ENCODE measurements around the gene PRICKLE3. TPM values are rescaled to one million over a fixed set of nuclear protein-coding genes. Genes with fewer than 3 reads are reported as not detected.
"Not testable (repeated sequence)": the region's sequence is repeated elsewhere in the genome, so short reads cannot be mapped to it uniquely, and the experiment has no call there.

Gene PRICKLE3
- total and polyA plus RNA-seq, 4 experiments from 2014 or later = 0.73 to 12.3 (median 8.3) TPM

DNA sequence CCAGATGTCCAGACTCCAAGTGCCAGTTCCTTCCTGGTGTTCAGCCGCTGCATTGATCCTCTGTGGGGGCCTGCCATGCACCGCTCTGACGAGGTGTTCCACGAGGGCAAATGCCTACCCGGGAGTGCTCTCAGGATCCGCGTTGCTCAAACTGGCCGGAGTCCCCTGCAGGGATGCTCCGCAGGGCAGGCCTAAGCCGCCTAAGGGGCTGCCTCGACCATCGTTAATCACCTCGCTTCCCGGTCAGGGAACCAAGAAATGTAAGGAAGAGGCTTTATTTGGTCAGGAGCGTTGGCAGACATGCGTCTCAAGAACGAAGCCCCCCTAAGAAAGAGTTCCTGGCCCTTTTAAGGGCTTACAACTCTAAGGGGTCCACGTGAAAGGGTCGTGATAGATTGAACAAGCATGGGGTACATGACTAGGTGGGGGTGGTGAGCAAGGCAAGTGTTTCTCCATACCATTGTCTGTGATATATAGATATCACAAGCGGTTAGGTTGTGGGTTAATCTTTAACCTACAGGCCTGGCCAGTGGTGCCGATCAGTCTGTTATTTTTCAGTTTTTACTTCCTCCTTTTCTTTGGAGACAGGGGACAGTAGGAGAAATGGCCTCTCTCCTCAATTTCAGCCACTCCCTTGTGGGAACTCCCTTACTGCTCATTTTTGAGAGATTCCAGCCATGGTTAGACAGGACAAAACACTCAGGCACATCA is 37.6 kb downstream of the PRICKLE3 start:
- CTCF ChIA-PET (ENCODE audit: partially characterized antibody); H3K36me3 ChIP-seq (ENCODE audit: insufficient read depth, low read length); H3K27me3 ChIP-seq (ENCODE audit: insufficient read depth, low read length); H3K27ac ChIP-seq (ENCODE audit: low read depth, low read length); POLR2A ChIA-PET (ENCODE audit: partially characterized antibody); intact Hi-C loops (cut with micrococcal nuclease); H3K4me3 ChIP-seq (ENCODE audit: low read length in 2 of 2); H3K4me1 Mint-ChIP-seq; H3K4me3 Mint-ChIP-seq; H3K36me3 Mint-ChIP-seq; DNase-seq; H3K9me3 ChIP-seq (ENCODE audit: control insufficient read depth in 1 of 2, low read length in 2 of 2); H3K27ac Mint-ChIP-seq; H3K4me1 ChIP-seq (ENCODE audit: insufficient read depth, low read length); H3K9me3 Mint-ChIP-seq; H3K27me3 Mint-ChIP-seq: not testable (repeated sequence)

DNA sequence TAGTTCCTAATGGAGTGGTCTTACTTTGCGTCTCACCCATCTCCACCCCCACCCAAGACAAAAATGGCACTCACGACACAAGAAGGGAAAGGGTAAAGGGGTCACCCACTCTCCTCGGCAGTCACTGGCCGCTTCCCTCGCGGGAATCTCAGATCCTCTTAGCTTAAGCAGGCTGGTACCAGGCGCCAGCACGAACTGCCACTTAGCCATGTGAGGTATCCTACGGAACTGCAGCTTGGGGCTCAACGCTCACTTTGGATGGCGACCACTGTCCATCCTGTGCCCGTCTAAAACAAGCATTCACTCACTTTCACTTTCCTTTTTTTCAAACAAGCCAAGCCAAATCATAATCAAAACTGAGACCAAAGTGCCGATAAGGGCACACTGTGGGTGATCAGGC is 38.2 kb downstream of the PRICKLE3 start:
- no peaks in the 10 kb centered on the region for H3K36me3 Mint-ChIP-seq
- H3K9me3 Mint-ChIP-seq = no peaks in the 10 kb centered on the region
- H3K27me3 Mint-ChIP-seq = no peaks in the 10 kb centered on the region
- no peaks in the 10 kb centered on the region for H3K27me3 ChIP-seq (ENCODE audit: insufficient read depth, low read length)
- POLR2A ChIA-PET (ENCODE audit: partially characterized antibody) = no interaction called here
- no peak for DNase-seq
- no peak overlapping the region for H3K27ac ChIP-seq (ENCODE audit: low read depth, low read length)
- H3K4me1 ChIP-seq (ENCODE audit: insufficient read depth, low read length) = no peaks in the 10 kb centered on the region
- H3K4me3 Mint-ChIP-seq = no peak overlapping the region
- H3K36me3 ChIP-seq (ENCODE audit: insufficient read depth, low read length) = no peaks in the 10 kb centered on the region
- CTCF ChIA-PET (ENCODE audit: partially characterized antibody) = no interaction called here
- no peaks in the 10 kb centered on the region for H3K4me1 Mint-ChIP-seq
- no peak overlapping the region for H3K27ac Mint-ChIP-seq
- intact Hi-C loops (cut with micrococcal nuclease) = no loop called here
- H3K4me3 ChIP-seq (ENCODE audit: low read length in 2 of 2) = no peak overlapping the region
- no peaks in the 10 kb centered on the region for H3K9me3 ChIP-seq (ENCODE audit: control insufficient read depth in 1 of 2, low read length in 2 of 2)

DNA sequence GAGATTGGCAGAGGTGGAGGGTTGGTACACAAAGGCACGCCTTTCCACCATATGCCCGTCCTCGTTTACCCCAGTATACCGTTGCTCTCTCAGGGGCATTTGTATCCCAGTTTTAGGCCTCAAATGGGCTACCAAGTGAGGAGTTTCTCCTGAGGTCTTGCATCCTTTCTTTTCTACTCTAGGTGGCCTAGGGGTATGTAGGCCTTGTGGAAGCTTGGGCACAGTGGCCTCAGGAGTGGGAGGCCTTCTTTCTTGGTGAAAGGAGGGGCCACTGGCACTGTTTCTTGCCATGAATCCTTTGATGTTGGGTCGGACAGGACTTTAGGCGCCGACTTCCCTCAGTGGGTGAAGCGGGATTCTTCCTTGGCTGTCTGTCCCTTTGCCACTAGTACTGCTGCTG is 38.9 kb downstream of the PRICKLE3 start:
- Histone ChIP-seq H3K4me1 (ENCODE audit: insufficient read depth, low read length) (no peaks in the 10 kb centered on the region), H3K9me3 (ENCODE audit: control insufficient read depth in 1 of 2, low read length in 2 of 2) (no peaks in the 10 kb centered on the region), H3K4me3 (ENCODE audit: low read length in 2 of 2) (no peak overlapping the region), H3K27me3 (ENCODE audit: insufficient read depth, low read length) (no peaks in the 10 kb centered on the region), H3K27ac (ENCODE audit: low read depth, low read length) (no peak overlapping the region), H3K36me3 (ENCODE audit: insufficient read depth, low read length) (no peaks in the 10 kb centered on the region)
- no peak overlapping the region for H3K27ac Mint-ChIP-seq
- H3K36me3 Mint-ChIP-seq = no peaks in the 10 kb centered on the region
- ChIA-PET CTCF (ENCODE audit: partially characterized antibody) (no interaction called here), POLR2A (ENCODE audit: partially characterized antibody) (no interaction called here)
- H3K4me3 Mint-ChIP-seq = no peak overlapping the region
- H3K9me3 Mint-ChIP-seq = peaks cover 0 to 5% (median 0%) of the 10 kb centered on the region in 8 donors
- no peaks in the 10 kb centered on the region for H3K27me3 Mint-ChIP-seq
- intact Hi-C loops (cut with micrococcal nuclease) = no loop called here
- no peaks in the 10 kb centered on the region for H3K4me1 Mint-ChIP-seq
- DNase-seq = no peak

DNA sequence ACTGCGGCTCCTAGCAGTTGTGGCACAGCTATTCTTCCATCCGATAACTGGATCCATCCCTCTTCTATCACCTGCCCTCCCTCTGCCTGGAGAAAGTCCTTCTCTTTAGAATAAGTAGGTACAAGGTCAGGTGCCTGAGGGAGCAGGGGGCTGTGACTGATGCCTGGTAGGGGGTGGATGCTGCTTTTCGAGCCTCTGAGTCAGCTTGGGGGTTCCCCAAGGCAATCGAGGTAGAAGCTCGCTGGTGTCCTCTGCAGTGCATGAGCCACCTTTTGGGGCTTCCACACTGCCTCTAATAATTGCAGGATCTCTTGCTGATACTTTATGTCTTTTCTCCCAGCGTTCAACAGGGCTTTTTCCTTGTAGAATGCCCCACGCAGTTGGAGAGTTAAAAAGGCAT is 43.0 kb downstream of the PRICKLE3 start:
- H3K9me3 ChIP-seq (ENCODE audit: control insufficient read depth in 1 of 2, low read length in 2 of 2); H3K36me3 ChIP-seq (ENCODE audit: insufficient read depth, low read length); H3K27ac ChIP-seq (ENCODE audit: low read depth, low read length); H3K27ac Mint-ChIP-seq; H3K4me3 ChIP-seq (ENCODE audit: low read length in 2 of 2); intact Hi-C loops (cut with micrococcal nuclease); H3K4me1 ChIP-seq (ENCODE audit: insufficient read depth, low read length); DNase-seq; H3K27me3 Mint-ChIP-seq; H3K4me1 Mint-ChIP-seq; H3K4me3 Mint-ChIP-seq; H3K27me3 ChIP-seq (ENCODE audit: insufficient read depth, low read length): not testable (repeated sequence)
- CTCF ChIA-PET (ENCODE audit: partially characterized antibody) = interaction anchor here (1.0 to 1.5 kb wide), 2 partner anchors 9 to 49 kb away, joined by 3 to 5 read pairs; no protein-coding TSS in a partner anchor
- Mint-ChIP-seq H3K36me3 (peaks cover 2 to 12% of the 10 kb centered on the region in 2 donors), H3K9me3 (peaks cover 0 to 33% (median 25%) of the 10 kb centered on the region in 8 donors)
- POLR2A ChIA-PET (ENCODE audit: partially characterized antibody) = interaction anchor here (1.1 to 1.2 kb wide), 2 partner anchors 12 to 13 kb away, joined by 3 read pairs; no protein-coding TSS in a partner anchor

DNA sequence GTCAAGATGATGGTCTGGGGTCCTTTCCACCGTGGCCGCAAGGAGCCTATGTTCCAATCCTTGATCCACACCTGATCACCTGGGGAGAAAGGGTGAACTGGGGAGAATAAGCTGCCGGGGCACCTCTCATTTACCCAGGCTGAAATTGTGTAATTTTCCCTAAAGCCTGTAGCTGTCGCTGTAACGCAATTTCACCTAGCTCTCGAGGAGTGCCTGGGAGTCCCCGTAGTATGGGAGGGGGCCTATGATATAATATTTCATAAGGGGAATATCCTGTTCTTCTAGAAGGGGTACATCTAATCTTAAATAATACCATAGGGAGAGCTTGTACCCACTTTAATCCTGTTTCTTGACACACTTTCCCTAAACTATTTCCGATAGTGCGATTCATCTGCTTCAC is 43.9 kb downstream of the PRICKLE3 start:
- intact Hi-C loops (cut with micrococcal nuclease); DNase-seq; H3K4me1 Mint-ChIP-seq; H3K36me3 ChIP-seq (ENCODE audit: insufficient read depth, low read length); H3K27me3 ChIP-seq (ENCODE audit: insufficient read depth, low read length); H3K27ac ChIP-seq (ENCODE audit: low read depth, low read length); H3K9me3 ChIP-seq (ENCODE audit: control insufficient read depth in 1 of 2, low read length in 2 of 2); H3K27ac Mint-ChIP-seq; H3K4me3 ChIP-seq (ENCODE audit: low read length in 2 of 2); H3K27me3 Mint-ChIP-seq; H3K4me1 ChIP-seq (ENCODE audit: insufficient read depth, low read length); H3K4me3 Mint-ChIP-seq: not testable (repeated sequence)
- POLR2A ChIA-PET (ENCODE audit: partially characterized antibody) = interaction anchor here (0.6 to 1.2 kb wide), 3 partner anchors 13 to 140 kb away, joined by 3 read pairs; no protein-coding TSS in a partner anchor
- H3K9me3 Mint-ChIP-seq = peaks cover 0 to 38% (median 25%) of the 10 kb centered on the region in 8 donors
- CTCF ChIA-PET (ENCODE audit: partially characterized antibody) = interaction anchor here (1.0 to 2.3 kb wide), 4 partner anchors 9 to 50 kb away, joined by 3 to 12 read pairs (median 4); partner anchors contain the start of gene PLP2
- peaks cover 2 to 12% of the 10 kb centered on the region in 2 donors for H3K36me3 Mint-ChIP-seq

DNA sequence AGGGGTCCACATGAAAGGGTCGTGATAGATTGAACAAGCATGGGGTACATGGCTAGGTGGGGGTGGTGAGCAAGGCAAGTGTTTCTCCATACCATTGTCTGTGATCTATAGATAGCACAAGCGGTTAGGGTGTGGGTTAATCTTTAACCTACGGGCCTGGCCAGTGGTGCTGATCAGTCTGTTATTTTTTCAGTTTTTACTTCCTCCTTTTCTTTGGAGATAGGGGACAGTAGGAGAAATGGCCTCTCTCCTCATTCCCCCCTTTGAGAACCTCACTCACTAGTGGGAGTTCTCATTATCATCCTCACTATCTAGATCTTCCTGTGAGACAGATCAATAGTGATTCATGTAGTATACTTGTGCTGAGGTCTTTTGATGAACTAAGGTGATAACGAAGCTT is 46.5 kb downstream of the PRICKLE3 start:
- CTCF ChIA-PET (ENCODE audit: partially characterized antibody) = interaction anchor here (1.2 kb wide), 1 partner anchor 16 kb away, joined by 3 read pairs; no protein-coding TSS in a partner anchor

DNA sequence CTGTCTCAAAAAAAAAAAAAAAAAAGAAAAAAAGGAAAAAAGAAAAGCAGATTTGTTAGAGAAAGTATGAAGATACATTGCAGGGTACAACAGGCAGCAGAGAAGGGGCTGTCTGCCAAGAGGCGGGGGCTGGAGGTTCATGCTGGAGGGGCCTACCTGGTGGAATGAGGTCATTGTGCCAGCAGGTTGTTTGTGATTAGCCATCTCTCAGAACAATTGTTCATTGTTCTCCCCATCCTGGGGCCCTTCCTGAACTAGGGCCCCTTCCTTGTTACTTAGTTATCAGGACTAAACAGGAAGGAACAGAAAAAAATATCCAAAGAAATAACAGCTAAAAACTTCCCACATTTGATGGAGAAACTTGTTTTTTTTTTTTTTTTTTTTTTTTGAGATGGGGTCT is 48.7 kb downstream of the PRICKLE3 start:
- Histone ChIP-seq H3K27me3 (ENCODE audit: insufficient read depth, low read length) (no peaks in the 10 kb centered on the region), H3K36me3 (ENCODE audit: insufficient read depth, low read length) (no peaks in the 10 kb centered on the region), H3K27ac (ENCODE audit: low read depth, low read length) (no peak overlapping the region), H3K4me3 (ENCODE audit: low read length in 2 of 2) (no peak overlapping the region), H3K4me1 (ENCODE audit: insufficient read depth, low read length) (no peaks in the 10 kb centered on the region), H3K9me3 (ENCODE audit: control insufficient read depth in 1 of 2, low read length in 2 of 2) (no peaks in the 10 kb centered on the region)
- H3K9me3 Mint-ChIP-seq = peaks cover 0 to 39% (median 25%) of the 10 kb centered on the region in 8 donors
- intact Hi-C loops (cut with micrococcal nuclease) = no loop called here
- no peak overlapping the region for H3K4me3 Mint-ChIP-seq
- H3K27ac Mint-ChIP-seq = no peak overlapping the region
- no peak for DNase-seq
- H3K36me3 Mint-ChIP-seq = peaks cover 5 to 12% of the 10 kb centered on the region in 2 donors
- ChIA-PET POLR2A (ENCODE audit: partially characterized antibody) (interaction anchor here (0.7 kb wide), 1 partner anchor 30 kb away, joined by 3 read pairs; no protein-coding TSS in a partner anchor), CTCF (ENCODE audit: partially characterized antibody) (no interaction called here)
- H3K27me3 Mint-ChIP-seq = no peaks in the 10 kb centered on the region
- peaks cover 0 to 2% (median 0%) of the 10 kb centered on the region in 4 donors for H3K4me1 Mint-ChIP-seq

More for the DNA sequence above, 46.5 kb downstream of the PRICKLE3 start:
- DNase-seq = no peak
- H3K36me3 Mint-ChIP-seq = peaks cover 5 to 12% of the 10 kb centered on the region in 2 donors
- H3K27me3 Mint-ChIP-seq = no peaks in the 10 kb centered on the region
- peaks cover 0 to 2% (median 0%) of the 10 kb centered on the region in 4 donors for H3K4me1 Mint-ChIP-seq
- intact Hi-C loops (cut with micrococcal nuclease) = no loop called here
- no peaks in the 10 kb centered on the region for H3K4me1 ChIP-seq (ENCODE audit: insufficient read depth, low read length)
- H3K4me3 Mint-ChIP-seq = no peak overlapping the region
- no peak overlapping the region for H3K27ac Mint-ChIP-seq
- H3K27me3 ChIP-seq (ENCODE audit: insufficient read depth, low read length) = no peaks in the 10 kb centered on the region
- H3K27ac ChIP-seq (ENCODE audit: low read depth, low read length) = no peak overlapping the region
- H3K9me3 Mint-ChIP-seq = peaks cover 0 to 42% (median 25%) of the 10 kb centered on the region in 8 donors
- no peaks in the 10 kb centered on the region for H3K36me3 ChIP-seq (ENCODE audit: insufficient read depth, low read length)
- H3K4me3 ChIP-seq (ENCODE audit: low read length in 2 of 2) = no peak overlapping the region
- no peaks in the 10 kb centered on the region for H3K9me3 ChIP-seq (ENCODE audit: control insufficient read depth in 1 of 2, low read length in 2 of 2)
- POLR2A ChIA-PET (ENCODE audit: partially characterized antibody) = no interaction called here
